Activated CD8-positive, alpha-beta memory T cell treated with anti-CD3 and anti-CD28 coated beads, Interleukin-2, amount 10 ng/mL, durations not matched to agents 7 days and 5 days (primary cell): ENCODE measurements around the gene RAD23B. TPM values are rescaled to one million over a fixed set of nuclear protein-coding genes. Genes with fewer than 3 reads are reported as not detected.

Source experiments
- ATAC-seq: fragments of 150-1000 bp; cut with Tn5 transposase; one replicate; pipeline ENCODE4 v1.10.0; 2021; ENCODE audit warnings: moderate library complexity
- CTCF ChIA-PET: fragments of 350-600 bp; sonication (Branson Sonifier 250); formaldehyde crosslinking; loops from one replicate; lab custom pipeline; 2021; ENCODE audit warnings: antibody characterized with exemption; lab: Charles Lee
- DNase-seq: peaks from one replicate; pipeline ENCODE4 v3.0.0-alpha.2; 2020
- H3K27ac Mint-ChIP-seq: one replicate; pipeline ENCODE4 v1.8.0; 2021; ENCODE audit warnings: mild to moderate bottlenecking, mixed read lengths
- H3K27me3 Mint-ChIP-seq: one replicate; pipeline ENCODE4 v1.8.0; 2021; ENCODE audit warnings: mixed read lengths
- H3K36me3 Mint-ChIP-seq: one replicate; pipeline ENCODE4 v1.8.0; 2021; ENCODE audit warnings: mild to moderate bottlenecking, mixed read lengths
- H3K4me1 Mint-ChIP-seq: one replicate; pipeline ENCODE4 v1.8.0; 2021; ENCODE audit warnings: mixed read lengths
- H3K4me3 Mint-ChIP-seq: one replicate; pipeline ENCODE4 v1.8.0; 2021; ENCODE audit warnings: mild to moderate bottlenecking, moderate library complexity, mixed read lengths
- H3K9me3 Mint-ChIP-seq: one replicate; pipeline ENCODE4 v1.8.0; 2022; ENCODE audit warnings: low read depth, mixed read lengths
- total RNA-seq, 2 experiments: library from RNA; stranded (reverse); gene quantifications; one replicate each; pipeline ENCODE4 v1.2.3, GENCODE V29; 2021

The RAD23B gene
- total RNA-seq, 2 experiments from 2014 or later, result 98.7 to 109 TPM

DNA sequence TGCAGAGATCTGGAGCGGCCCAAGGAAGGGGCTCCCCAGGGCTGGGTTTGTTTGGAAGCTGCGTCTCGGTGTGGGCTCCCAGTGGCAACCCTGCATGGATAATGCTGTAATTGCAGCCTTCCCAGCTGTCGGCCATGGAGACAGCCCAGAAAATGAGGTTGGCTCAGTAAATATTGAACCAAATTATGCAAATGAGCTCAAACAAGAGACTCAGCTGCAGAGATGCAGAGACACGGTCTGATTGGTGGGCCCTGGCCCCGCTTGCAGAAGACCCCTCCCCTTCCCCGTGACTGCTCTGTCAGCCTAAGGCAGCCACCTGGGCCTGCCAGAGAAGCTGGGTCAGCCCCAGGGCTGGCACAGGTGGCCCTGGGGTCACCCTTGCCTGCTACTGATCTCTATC is 75.9 kb downstream of the RAD23B start:
- Mint-ChIP-seq H3K36me3 (no peaks in the 10 kb centered on the region), H3K27ac (no peak overlapping the region), H3K4me1 (no peaks in the 10 kb centered on the region), H3K4me3 (no peak overlapping the region), H3K27me3 (peaks cover 3% of the 10 kb centered on the region), H3K9me3 (no peaks in the 10 kb centered on the region)
- CTCF ChIA-PET, result no interaction called here
- ATAC-seq (no peak), DNase-seq (no peak)

GRCh38 chr9:107360098-107360497 is 77.0 kb downstream of the RAD23B start:
- Mint-ChIP-seq H3K4me1 (no peaks in the 10 kb centered on the region), H3K36me3 (no peaks in the 10 kb centered on the region), H3K27me3 (no peaks in the 10 kb centered on the region), H3K4me3 (no peak overlapping the region), H3K9me3 (no peaks in the 10 kb centered on the region), H3K27ac (no peak overlapping the region)
- no peak for ATAC-seq
- DNase-seq, result no peak
- CTCF ChIA-PET, result no interaction called here

- CTCF ChIA-PET, result interaction anchor here (1.0 kb wide), 1 partner anchor 179 kb away, joined by 3 read pairs; no protein-coding TSS in a partner anchor
- Mint-ChIP-seq H3K27ac (no peak overlapping the region), H3K4me1 (no peaks in the 10 kb centered on the region), H3K4me3 (no peak overlapping the region), H3K9me3 (no peaks in the 10 kb centered on the region), H3K27me3 (no peaks in the 10 kb centered on the region), H3K36me3 (no peaks in the 10 kb centered on the region)
- no peak for DNase-seq
- ATAC-seq, result no peak
Observed at GRCh38 chr9:107361816-107362215, 78.7 kb downstream of the RAD23B start.

DNA sequence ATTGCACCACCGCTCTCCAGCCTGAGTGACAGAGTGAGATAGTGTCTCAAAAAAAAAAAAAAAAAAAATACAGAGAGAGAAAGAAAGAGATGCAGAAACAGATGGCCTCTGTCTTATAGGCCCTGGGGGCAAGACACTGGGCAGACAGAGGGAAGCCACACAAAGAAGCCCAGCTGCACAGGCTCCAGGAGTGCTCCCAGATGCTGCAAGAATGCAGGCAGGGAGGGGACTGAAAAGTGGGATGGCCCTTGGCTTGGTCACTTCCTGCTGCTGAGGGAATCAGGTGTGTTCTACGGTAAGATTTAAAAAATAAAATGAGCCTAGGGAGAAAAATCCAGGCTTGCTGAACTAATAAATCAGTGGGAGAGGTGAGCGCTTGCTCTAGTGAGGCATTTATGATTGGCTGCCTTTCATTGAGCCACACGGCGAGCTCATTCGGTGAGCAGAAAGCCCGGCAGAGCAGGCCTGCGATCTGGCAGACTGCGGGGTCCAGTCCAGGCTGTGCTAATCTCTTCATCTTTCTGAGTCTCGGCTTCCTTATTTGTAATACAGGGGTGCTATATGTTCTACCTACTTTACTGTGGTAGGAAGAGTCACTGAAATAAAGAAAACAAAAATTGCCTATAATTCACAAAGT is 80.6 kb downstream of the RAD23B start:
- CTCF ChIA-PET, result no interaction called here
- H3K9me3 Mint-ChIP-seq, result no peaks in the 10 kb centered on the region
- H3K27ac Mint-ChIP-seq, result no peak overlapping the region
- H3K36me3 Mint-ChIP-seq, result no peaks in the 10 kb centered on the region
- ATAC-seq, result no peak
- H3K4me1 Mint-ChIP-seq, result no peaks in the 10 kb centered on the region
- no peak for DNase-seq
- no peaks in the 10 kb centered on the region for H3K27me3 Mint-ChIP-seq
- H3K4me3 Mint-ChIP-seq, result no peak overlapping the region

DNA sequence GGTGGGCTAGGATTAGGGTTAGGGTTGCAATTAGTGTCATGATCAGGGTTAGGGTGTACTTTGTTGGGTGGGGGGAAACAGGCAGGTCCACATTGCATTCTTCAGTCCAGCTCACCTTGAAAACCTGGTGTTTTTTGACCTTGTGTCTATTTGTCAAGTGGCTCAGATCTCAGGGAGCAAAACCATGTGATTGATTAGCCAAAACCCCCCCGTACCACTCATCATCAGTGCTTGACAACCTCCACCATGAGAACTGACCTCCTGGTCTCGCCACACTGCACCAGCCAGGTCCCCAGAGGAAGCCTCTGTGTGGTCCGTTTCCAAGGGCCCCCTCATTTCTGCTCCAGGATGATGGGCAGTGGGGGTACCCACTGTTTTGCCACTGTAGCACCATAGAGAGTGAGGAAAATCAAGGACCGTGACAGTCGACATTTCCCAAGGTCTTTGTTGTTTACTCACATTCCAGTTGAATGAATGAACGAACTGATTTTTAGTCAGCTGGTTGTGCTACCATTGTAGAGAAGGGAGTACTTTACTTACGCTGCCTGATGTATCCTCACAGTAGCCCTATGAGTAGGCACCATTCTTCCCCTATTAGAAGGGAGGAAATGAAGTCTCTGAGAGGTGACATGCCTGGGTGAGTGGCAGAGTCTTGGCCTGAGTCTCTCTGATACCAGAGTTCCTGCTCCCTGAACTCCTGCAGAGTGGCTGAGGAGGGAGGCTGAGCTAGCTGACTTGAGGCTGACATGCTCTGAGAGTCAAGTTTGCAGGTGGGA is 84.8 kb downstream of the RAD23B start:
- Mint-ChIP-seq H3K36me3 (no peaks in the 10 kb centered on the region), H3K27ac (no peak overlapping the region), H3K4me3 (no peak overlapping the region), H3K9me3 (no peaks in the 10 kb centered on the region), H3K4me1 (no peaks in the 10 kb centered on the region), H3K27me3 (no peaks in the 10 kb centered on the region)
- no peak for ATAC-seq
- CTCF ChIA-PET, result no interaction called here
- DNase-seq, result no peak

DNA sequence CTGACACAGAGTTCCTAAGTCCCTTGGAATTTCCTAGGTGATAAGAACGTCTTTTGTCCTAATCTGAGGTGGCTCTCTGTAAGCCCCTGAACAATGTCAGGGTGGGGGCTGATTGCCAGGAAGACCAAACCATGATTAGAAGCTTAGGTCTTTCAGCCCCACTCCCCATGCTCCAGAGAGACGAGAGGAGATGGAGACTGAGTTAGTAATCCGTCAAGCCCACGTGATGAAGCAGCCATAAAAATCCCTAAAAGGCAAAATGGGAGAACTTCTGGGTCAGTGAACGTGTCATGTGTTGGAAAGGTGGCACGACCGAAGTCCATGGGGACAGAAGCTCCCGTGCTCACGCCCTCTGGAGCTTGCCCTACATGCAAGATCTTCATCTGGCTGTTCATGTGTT is 85.6 kb downstream of the RAD23B start:
- H3K27me3 Mint-ChIP-seq, result no peaks in the 10 kb centered on the region
- H3K9me3 Mint-ChIP-seq, result no peaks in the 10 kb centered on the region
- H3K36me3 Mint-ChIP-seq, result no peaks in the 10 kb centered on the region
- H3K27ac Mint-ChIP-seq, result no peak overlapping the region
- no peak overlapping the region for H3K4me3 Mint-ChIP-seq
- no peaks in the 10 kb centered on the region for H3K4me1 Mint-ChIP-seq
- ATAC-seq (no peak), DNase-seq (no peak)
- CTCF ChIA-PET, result no interaction called here

GRCh38 chr9:107373809-107374208 is 90.7 kb downstream of the RAD23B start:
- CTCF ChIA-PET, result no interaction called here
- Mint-ChIP-seq H3K27ac (no peak overlapping the region), H3K36me3 (no peaks in the 10 kb centered on the region), H3K9me3 (no peaks in the 10 kb centered on the region), H3K4me3 (no peak overlapping the region), H3K4me1 (no peaks in the 10 kb centered on the region), H3K27me3 (no peaks in the 10 kb centered on the region)
- ATAC-seq, result no peak
- DNase-seq, result no peak

DNA sequence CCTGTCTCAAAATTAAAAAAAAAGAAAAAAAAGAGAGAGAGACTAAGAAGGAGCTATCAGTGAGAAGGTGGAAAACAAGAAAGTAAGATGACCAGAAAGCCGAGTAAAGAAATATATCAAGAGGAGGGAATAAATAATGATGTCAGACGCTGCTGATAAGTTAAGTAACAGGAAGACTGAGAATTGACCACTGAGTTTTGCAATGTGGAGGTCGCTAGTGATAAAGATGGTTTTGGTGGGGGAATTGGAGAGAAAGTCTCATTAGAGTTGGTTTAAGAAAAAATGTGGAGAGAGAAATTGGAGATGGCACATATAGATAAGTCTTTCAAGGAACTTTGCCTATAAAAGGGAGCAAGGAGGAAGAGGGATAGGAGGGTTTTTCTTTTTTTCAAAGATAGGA is 91.9 kb downstream of the RAD23B start:
- Mint-ChIP-seq H3K4me3 (no peak overlapping the region), H3K4me1 (no peaks in the 10 kb centered on the region), H3K9me3 (no peaks in the 10 kb centered on the region), H3K36me3 (no peaks in the 10 kb centered on the region), H3K27ac (no peak overlapping the region), H3K27me3 (no peaks in the 10 kb centered on the region)
- CTCF ChIA-PET, result no interaction called here
- DNase-seq (no peak), ATAC-seq (no peak)

- Mint-ChIP-seq H3K27ac (no peak overlapping the region), H3K27me3 (no peaks in the 10 kb centered on the region), H3K4me1 (no peaks in the 10 kb centered on the region), H3K36me3 (no peaks in the 10 kb centered on the region), H3K9me3 (no peaks in the 10 kb centered on the region), H3K4me3 (no peak overlapping the region)
- no peak for ATAC-seq
- CTCF ChIA-PET, result interaction anchor here (1.3 kb wide), 1 partner anchor 50 kb away, joined by 3 read pairs; no protein-coding TSS in a partner anchor
- no peak for DNase-seq
Observed at GRCh38 chr9:107375651-107376369, 92.7 kb downstream of the RAD23B start.

DNA sequence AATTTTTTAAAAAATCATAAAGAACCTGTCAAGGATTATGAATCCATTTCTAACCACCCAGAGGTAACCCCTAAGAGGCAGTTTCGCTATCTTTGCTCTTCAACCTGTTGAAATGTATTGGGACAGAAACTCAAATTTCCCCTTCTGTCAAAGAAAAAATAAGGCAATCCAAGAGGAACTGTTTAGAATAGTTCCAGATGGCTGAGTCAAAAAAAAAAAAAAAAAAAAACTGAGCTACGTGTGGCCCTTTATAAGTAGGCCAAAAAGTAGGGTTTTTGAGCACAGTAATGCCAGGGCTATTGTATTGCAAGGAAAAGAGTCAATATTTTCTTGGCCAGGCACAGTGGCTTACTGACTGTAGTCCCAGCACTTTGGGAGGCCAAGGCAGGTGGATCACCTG is 94.9 kb downstream of the RAD23B start:
- no peak for ATAC-seq
- Mint-ChIP-seq H3K36me3 (no peaks in the 10 kb centered on the region), H3K4me1 (no peaks in the 10 kb centered on the region), H3K9me3 (no peaks in the 10 kb centered on the region), H3K27ac (no peak overlapping the region), H3K27me3 (no peaks in the 10 kb centered on the region), H3K4me3 (no peak overlapping the region)
- CTCF ChIA-PET, result no interaction called here
- DNase-seq, result no peak

Other genes starting within 250 kb of the RAD23B start
- gene KLF4, start 206.5 kb downstream of the RAD23B start, total RNA-seq, result 1 to 10 TPM in 1 of 2 experiments, under 1 TPM in 1; 0.53 to 1.5 TPM